Fibroblast of skin of scalp (primary cell): ENCODE measurements around the gene R3HDM1. TPM values are rescaled to one million over a fixed set of nuclear protein-coding genes. Genes with fewer than 3 reads are reported as not detected.
"Not testable (repeated sequence)": the region's sequence is repeated elsewhere in the genome, so short reads cannot be mapped to it uniquely, and the experiment has no call there.

ENCODE experiments used
- DNase-seq: peaks from one replicate; pipeline ENCODE4 v3.0.0-alpha.2; 2013
- polyA plus RNA-seq, 2 experiments: library from polyadenylated mRNA; unstranded; fragments of 120-200 nt; gene quantifications; one replicate each; pipeline ENCODE4 v1.2.1, GENCODE V29; 2013; ENCODE audit not compliant: insufficient read length in 2 of 2

Gene R3HDM1
- polyA plus RNA-seq (2013, experiment 1 of 2; ENCODE audit: insufficient read length) = 30.0 TPM
- polyA plus RNA-seq (2013, experiment 2 of 2; ENCODE audit: insufficient read length) = 33.5 TPM

GRCh38 chr2:135531231-135532197, at the start of gene R3HDM1:
R3HDM1 (plus strand) TSS chr2:135531484; CDS start chr2:135604846, 73,362 bp downstream.
- DNase-seq = peak; percentile 100

- no peak for DNase-seq
These were observed 45.8 kb upstream of the R3HDM1 start for GRCh38 chr2:135485441-135485840.

GRCh38 chr2:135490376-135490775, 40.9 kb upstream of the R3HDM1 start:
- DNase-seq = peak; percentile 58

GRCh38 chr2:135494503-135494902, 36.8 kb upstream of the R3HDM1 start:
- DNase-seq = no peak

GRCh38 chr2:135494917-135495316, 36.4 kb upstream of the R3HDM1 start:
- DNase-seq = no peak

GRCh38 chr2:135498588-135498987, 32.7 kb upstream of the R3HDM1 start:
- DNase-seq = not testable (repeated sequence)

- DNase-seq = no peak
These were observed 26.5 kb upstream of the R3HDM1 start for GRCh38 chr2:135504811-135505210.

- no peak for DNase-seq
These were observed 20.7 kb upstream of the R3HDM1 start for GRCh38 chr2:135510577-135510976.

- DNase-seq = no peak
These were observed 19.2 kb upstream of the R3HDM1 start for GRCh38 chr2:135512099-135512498.

- no peak for DNase-seq
These were observed 5.5 kb upstream of the R3HDM1 start for GRCh38 chr2:135525786-135526185.

GRCh38 chr2:135528006-135528405, 3.3 kb upstream of the R3HDM1 start:
- no peak for DNase-seq

- peak; percentile 98 for DNase-seq
These were observed 712 bp upstream of the R3HDM1 start, which contains the start of gene ZRANB3 for GRCh38 chr2:135530313-135531230. ZRANB3 (minus strand) TSS chr2:135531218.

GRCh38 chr2:135532581-135532980, 1.3 kb downstream of the R3HDM1 start:
- DNase-seq = peak; percentile 40

GRCh38 chr2:135533545-135533944, 2.3 kb downstream of the R3HDM1 start:
- not testable (repeated sequence) for DNase-seq

GRCh38 chr2:135546436-135546835, 15.2 kb downstream of the R3HDM1 start:
- no peak for DNase-seq

- no peak for DNase-seq
These were observed 16.0 kb downstream of the R3HDM1 start for GRCh38 chr2:135547311-135547710.

- DNase-seq = no peak
These were observed 20.1 kb downstream of the R3HDM1 start for GRCh38 chr2:135551356-135551755.

GRCh38 chr2:135552887-135553286, 21.6 kb downstream of the R3HDM1 start:
- no peak for DNase-seq

- no peak for DNase-seq
These were observed 24.0 kb downstream of the R3HDM1 start for GRCh38 chr2:135555311-135555710.

- no peak for DNase-seq
These were observed 26.2 kb downstream of the R3HDM1 start for GRCh38 chr2:135557530-135557929.

GRCh38 chr2:135561925-135562324, 30.6 kb downstream of the R3HDM1 start:
- DNase-seq = no peak

- peak; percentile 1 for DNase-seq
These were observed 32.5 kb downstream of the R3HDM1 start for GRCh38 chr2:135563793-135564192.

- DNase-seq = no peak
These were observed 39.6 kb downstream of the R3HDM1 start for GRCh38 chr2:135570884-135571283.
